ENCODE results near the gene MTNR1B. TPM values are rescaled to one million over a fixed set of nuclear protein-coding genes. Genes with fewer than 3 reads are reported as not detected.

Gene MTNR1B
- total and polyA plus RNA-seq, 4 donors, result not detected

- Histone ChIP-seq H3K27ac (ENCODE audit: low read depth in 1 of 2, low read length in 1 of 2) (no peak overlapping the region), H3K9me3 (ENCODE audit: control insufficient read depth in 4 of 4, insufficient read depth in 3 of 4, low read length in 3 of 4) (no peaks in the 10 kb centered on the region), H3K4me1 (ENCODE audit: control insufficient read depth in 5 of 5, insufficient read depth in 5 of 5, low read length in 5 of 5) (no peaks in the 10 kb centered on the region), H3K36me3 (ENCODE audit: control insufficient read depth in 4 of 4, insufficient read depth in 4 of 4, low read length in 4 of 4) (no peaks in the 10 kb centered on the region), H3K9ac (ENCODE audit: insufficient read depth in 1 of 2, low read length in 2 of 2) (no peak overlapping the region), H3K4me3 (no peak overlapping the region), H3K27me3 (ENCODE audit: control insufficient read depth in 3 of 3, insufficient read depth in 3 of 3, low read length in 2 of 3) (no peaks in the 10 kb centered on the region)
- peak in 2 of 3 donors; percentile 59 to 65 for DNase-seq
- no peak for ATAC-seq (ENCODE audit: insufficient read depth, low FRiP score)
- WGBS, 2 donors, result 32 to 37% methylated on average over 12 of the region's 12 CpGs
- TF ChIP-seq CTCF (IDR thresholded peaks at IDR 0.05; ENCODE audit: control extremely low read depth, extremely low read depth), result peak; percentile 47
Measured at GRCh38 chr11:92941676-92942571, 27.5 kb upstream of the MTNR1B start.

- no peaks in the 10 kb centered on the region for H3K36me3 ChIP-seq (ENCODE audit: control insufficient read depth in 4 of 4, insufficient read depth in 4 of 4, low read length in 4 of 4)
- no peak for TF ChIP-seq CTCF (IDR thresholded peaks at IDR 0.05; ENCODE audit: control extremely low read depth, extremely low read depth)
- ATAC-seq (ENCODE audit: insufficient read depth, low FRiP score) (no peak), DNase-seq (no peak)
- H3K27me3 ChIP-seq (ENCODE audit: control insufficient read depth in 3 of 3, insufficient read depth in 3 of 3, low read length in 2 of 3), result peaks cover 0 to under 1% (median 0%) of the 10 kb centered on the region in 3 donors
- 78 to 88% methylated on average over 3 of the region's 3 CpGs for WGBS, 2 donors
- peaks cover 0 to 9% (median 0%) of the 10 kb centered on the region in 4 donors for H3K9me3 ChIP-seq (ENCODE audit: control insufficient read depth in 4 of 4, insufficient read depth in 3 of 4, low read length in 3 of 4)
- H3K27ac ChIP-seq (ENCODE audit: low read depth in 1 of 2, low read length in 1 of 2), result no peak overlapping the region
- no peak overlapping the region for H3K9ac ChIP-seq (ENCODE audit: insufficient read depth in 1 of 2, low read length in 2 of 2)
- H3K4me1 ChIP-seq (ENCODE audit: control insufficient read depth in 5 of 5, insufficient read depth in 5 of 5, low read length in 5 of 5), result no peaks in the 10 kb centered on the region
- H3K4me3 ChIP-seq, result no peak overlapping the region
Measured at GRCh38 chr11:92946707-92947106, 22.7 kb upstream of the MTNR1B start.

GRCh38 chr11:92948116-92948515, 21.3 kb upstream of the MTNR1B start:
- no peak for ATAC-seq (ENCODE audit: insufficient read depth, low FRiP score)
- H3K4me3 ChIP-seq, result no peak overlapping the region
- no peaks in the 10 kb centered on the region for H3K4me1 ChIP-seq (ENCODE audit: control insufficient read depth in 5 of 5, insufficient read depth in 5 of 5, low read length in 5 of 5)
- H3K27me3 ChIP-seq (ENCODE audit: control insufficient read depth in 3 of 3, insufficient read depth in 3 of 3, low read length in 2 of 3), result peaks cover 0 to 3% (median 0%) of the 10 kb centered on the region in 3 donors
- WGBS, 2 donors, result 76 to 83% methylated on average over 5 of the region's 5 CpGs
- no peaks in the 10 kb centered on the region for H3K36me3 ChIP-seq (ENCODE audit: control insufficient read depth in 4 of 4, insufficient read depth in 4 of 4, low read length in 4 of 4)
- TF ChIP-seq CTCF (IDR thresholded peaks at IDR 0.05; ENCODE audit: control extremely low read depth, extremely low read depth), result no peak
- peaks cover 0 to 9% (median 0%) of the 10 kb centered on the region in 4 donors for H3K9me3 ChIP-seq (ENCODE audit: control insufficient read depth in 4 of 4, insufficient read depth in 3 of 4, low read length in 3 of 4)
- DNase-seq, result no peak
- H3K27ac ChIP-seq (ENCODE audit: low read depth in 1 of 2, low read length in 1 of 2), result no peak overlapping the region
- no peak overlapping the region for H3K9ac ChIP-seq (ENCODE audit: insufficient read depth in 1 of 2, low read length in 2 of 2)

Measured in lung (tissue), 12 donors.